Chondrocyte (in vitro differentiated cells): ENCODE data around the gene CRPPA. TPM values are rescaled to one million over a fixed set of nuclear protein-coding genes. Genes with fewer than 3 reads are reported as not detected.

Experiments used
- DNase-seq: peaks from one replicate; pipeline ENCODE4 v3.0.0; 2021; ENCODE audit warnings: mixed read lengths, low spot score
- H3K27ac Mint-ChIP-seq: one replicate; pipeline ENCODE4 v1.8.0; 2021; ENCODE audit warnings: mild to moderate bottlenecking, moderate library complexity, mixed read lengths; ENCODE audit not compliant: unreplicated experiment
- H3K27me3 Mint-ChIP-seq: 2 replicates; pipeline ENCODE4 v1.8.0; 2021; ENCODE audit warnings: low read depth, mixed read lengths
- H3K36me3 Mint-ChIP-seq: 2 replicates; pipeline ENCODE4 v1.8.0; 2021; ENCODE audit warnings: low read depth, mixed read lengths
- H3K4me1 Mint-ChIP-seq: 2 replicates; pipeline ENCODE4 v1.8.0; 2021; ENCODE audit warnings: low read depth, mild to moderate bottlenecking, mixed read lengths
- H3K4me3 Mint-ChIP-seq: one replicate; pipeline ENCODE4 v1.8.0; 2021; ENCODE audit warnings: mild to moderate bottlenecking, moderate library complexity, mixed read lengths; ENCODE audit not compliant: unreplicated experiment
- H3K9me3 Mint-ChIP-seq: 2 replicates; pipeline ENCODE4 v1.8.0; 2021; ENCODE audit warnings: low read depth, mixed read lengths
- total RNA-seq: library from RNA; stranded (reverse); gene quantifications from 3 replicates; pipeline ENCODE4 v1.2.1, GENCODE V29; 2021
- TF ChIP-seq, protein P1 (sequence below): fragments of 200-600 bp; sonication (generic); IDR thresholded peaks from 2 replicates; pipeline ENCODE4 v1.5.0; 2021; ENCODE audit warnings: antibody characterized with exemption, mild to moderate bottlenecking, moderate library complexity

The CRPPA gene
- total RNA-seq, 1 donor from 2014 or later, result 5.2 TPM

GRCh38 chr7:16409777-16410176 lies 11.6 kb downstream of the CRPPA start:
- no peaks in the 10 kb centered on the region for H3K27me3 Mint-ChIP-seq
- H3K36me3 Mint-ChIP-seq, result no peaks in the 10 kb centered on the region
- peaks cover 23% of the 10 kb centered on the region for H3K4me1 Mint-ChIP-seq
- TF ChIP-seq, protein P1, sequence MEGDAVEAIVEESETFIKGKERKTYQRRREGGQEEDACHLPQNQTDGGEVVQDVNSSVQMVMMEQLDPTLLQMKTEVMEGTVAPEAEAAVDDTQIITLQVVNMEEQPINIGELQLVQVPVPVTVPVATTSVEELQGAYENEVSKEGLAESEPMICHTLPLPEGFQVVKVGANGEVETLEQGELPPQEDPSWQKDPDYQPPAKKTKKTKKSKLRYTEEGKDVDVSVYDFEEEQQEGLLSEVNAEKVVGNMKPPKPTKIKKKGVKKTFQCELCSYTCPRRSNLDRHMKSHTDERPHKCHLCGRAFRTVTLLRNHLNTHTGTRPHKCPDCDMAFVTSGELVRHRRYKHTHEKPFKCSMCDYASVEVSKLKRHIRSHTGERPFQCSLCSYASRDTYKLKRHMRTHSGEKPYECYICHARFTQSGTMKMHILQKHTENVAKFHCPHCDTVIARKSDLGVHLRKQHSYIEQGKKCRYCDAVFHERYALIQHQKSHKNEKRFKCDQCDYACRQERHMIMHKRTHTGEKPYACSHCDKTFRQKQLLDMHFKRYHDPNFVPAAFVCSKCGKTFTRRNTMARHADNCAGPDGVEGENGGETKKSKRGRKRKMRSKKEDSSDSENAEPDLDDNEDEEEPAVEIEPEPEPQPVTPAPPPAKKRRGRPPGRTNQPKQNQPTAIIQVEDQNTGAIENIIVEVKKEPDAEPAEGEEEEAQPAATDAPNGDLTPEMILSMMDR, result peak; percentile 32
- DNase-seq, result no peak
- H3K27ac Mint-ChIP-seq, result no peak overlapping the region
- no peaks in the 10 kb centered on the region for H3K9me3 Mint-ChIP-seq
- H3K4me3 Mint-ChIP-seq, result no peak overlapping the region

GRCh38 chr7:16404636-16405035 lies 16.7 kb downstream of the CRPPA start:
- DNase-seq, result no peak
- no peaks in the 10 kb centered on the region for H3K27me3 Mint-ChIP-seq
- no peak overlapping the region for H3K4me3 Mint-ChIP-seq
- H3K4me1 Mint-ChIP-seq, result peaks cover 6% of the 10 kb centered on the region
- no peak overlapping the region for H3K27ac Mint-ChIP-seq
- peaks cover 17% of the 10 kb centered on the region for H3K36me3 Mint-ChIP-seq
- H3K9me3 Mint-ChIP-seq, result peaks cover 21% of the 10 kb centered on the region
- TF ChIP-seq, protein P1, result no peak

DNA sequence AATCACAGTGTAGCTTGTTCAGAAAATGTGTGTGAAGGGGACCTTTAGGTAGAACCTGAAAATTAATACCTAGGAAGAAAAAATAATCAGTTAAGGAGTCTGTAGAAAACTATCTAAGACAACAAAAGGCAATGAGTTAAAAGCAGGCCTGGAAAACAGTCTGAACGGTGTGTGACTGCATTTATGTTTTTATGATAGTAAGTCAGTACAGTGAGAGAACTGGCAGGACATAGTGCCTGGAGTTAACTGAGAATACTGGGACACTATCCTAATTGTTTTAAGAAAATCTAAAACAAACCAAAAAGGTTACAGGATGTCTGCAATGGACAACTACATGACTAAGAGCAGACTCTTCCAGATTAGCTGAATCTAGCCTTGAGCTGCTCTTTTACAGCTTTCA lies 17.9 kb downstream of the CRPPA start:
- Mint-ChIP-seq H3K4me3 (no peak overlapping the region), H3K36me3 (peaks cover 21% of the 10 kb centered on the region), H3K27ac (no peak overlapping the region), H3K9me3 (peaks cover 25% of the 10 kb centered on the region), H3K27me3 (no peaks in the 10 kb centered on the region), H3K4me1 (peaks cover 6% of the 10 kb centered on the region)
- no peak for DNase-seq
- TF ChIP-seq, protein P1, result no peak

DNA sequence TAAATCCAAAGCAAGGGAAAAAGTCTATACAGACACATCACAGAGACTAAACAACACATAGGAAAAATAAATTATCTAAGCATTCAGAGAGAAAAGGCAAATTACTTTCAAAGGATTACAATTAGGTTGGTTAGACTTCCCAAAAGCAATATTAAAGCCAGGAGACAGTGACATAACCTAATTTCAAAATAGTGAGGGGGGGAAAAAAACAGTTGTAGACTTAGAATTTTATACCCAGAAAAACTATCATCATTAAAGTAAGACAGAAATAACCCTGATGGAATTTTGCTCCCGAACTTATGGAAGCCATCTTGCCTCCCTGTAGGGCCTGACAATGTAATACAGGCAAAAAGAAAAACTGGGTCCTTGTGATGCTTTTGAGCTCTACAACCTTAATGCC lies 18.4 kb downstream of the CRPPA start:
- no peak for DNase-seq
- Mint-ChIP-seq H3K27ac (no peak overlapping the region), H3K4me1 (peaks cover 6% of the 10 kb centered on the region), H3K36me3 (peaks cover 23% of the 10 kb centered on the region), H3K9me3 (peaks cover 27% of the 10 kb centered on the region), H3K4me3 (no peak overlapping the region), H3K27me3 (no peaks in the 10 kb centered on the region)
- TF ChIP-seq, protein P1, result no peak

- Mint-ChIP-seq H3K36me3 (peaks cover 24% of the 10 kb centered on the region), H3K4me1 (peaks cover 6% of the 10 kb centered on the region), H3K4me3 (no peak overlapping the region), H3K9me3 (peaks cover 33% of the 10 kb centered on the region), H3K27me3 (no peaks in the 10 kb centered on the region), H3K27ac (no peak overlapping the region)
- TF ChIP-seq, protein P1, result no peak
- DNase-seq, result no peak
These were observed 19.2 kb downstream of the CRPPA start for GRCh38 chr7:16402091-16402490.
